Measurements from ENCODE around the gene SETD1A. TPM values are rescaled to one million over a fixed set of nuclear protein-coding genes. Genes with fewer than 3 reads are reported as not detected.
A peak's percentile ranks its signal among the peaks of the same experiment; 100 is the strongest.
"Not testable (repeated sequence)": the region's sequence is repeated elsewhere in the genome, so short reads cannot be mapped to it uniquely, and the experiment has no call there.

The SETD1A gene
- total RNA-seq, 1 donor from 2014 or later, result 2.4 TPM

DNA sequence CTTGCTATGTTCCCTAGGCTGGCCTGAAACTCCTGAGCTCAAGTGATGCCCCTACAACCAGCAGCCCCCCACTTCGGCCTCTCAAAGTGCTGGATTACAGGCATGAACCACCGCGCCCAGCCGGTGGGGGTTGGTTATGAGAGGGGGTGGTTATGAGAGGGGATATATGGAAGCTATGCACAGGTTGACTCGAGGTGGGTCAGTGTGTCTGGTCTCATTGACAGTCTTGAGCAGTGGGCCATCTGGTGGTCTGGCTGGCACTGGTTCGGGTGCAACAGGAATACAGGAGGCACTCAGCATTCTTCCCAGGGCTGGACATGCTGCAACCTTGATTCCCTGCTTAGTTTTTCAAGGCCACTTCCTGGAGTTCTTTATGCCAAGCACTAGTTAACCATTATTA is 58.5 kb downstream of the SETD1A start:
- DNase-seq (ENCODE audit: low read depth, low spot score), result no peak

- DNase-seq (ENCODE audit: low read depth, low spot score), result not testable (repeated sequence)
Measured at GRCh38 chr16:31017756-31018155, 60.2 kb downstream of the SETD1A start.

- no peak for DNase-seq (ENCODE audit: low read depth, low spot score)
Measured at GRCh38 chr16:31020536-31020935, 63.0 kb downstream of the SETD1A start.

GRCh38 chr16:31022544-31023251 is 65.1 kb downstream of the SETD1A start:
- DNase-seq (ENCODE audit: low read depth, low spot score), result no peak

GRCh38 chr16:31023252-31023602 is 65.7 kb downstream of the SETD1A start:
- DNase-seq (ENCODE audit: low read depth, low spot score), result no peak

DNA sequence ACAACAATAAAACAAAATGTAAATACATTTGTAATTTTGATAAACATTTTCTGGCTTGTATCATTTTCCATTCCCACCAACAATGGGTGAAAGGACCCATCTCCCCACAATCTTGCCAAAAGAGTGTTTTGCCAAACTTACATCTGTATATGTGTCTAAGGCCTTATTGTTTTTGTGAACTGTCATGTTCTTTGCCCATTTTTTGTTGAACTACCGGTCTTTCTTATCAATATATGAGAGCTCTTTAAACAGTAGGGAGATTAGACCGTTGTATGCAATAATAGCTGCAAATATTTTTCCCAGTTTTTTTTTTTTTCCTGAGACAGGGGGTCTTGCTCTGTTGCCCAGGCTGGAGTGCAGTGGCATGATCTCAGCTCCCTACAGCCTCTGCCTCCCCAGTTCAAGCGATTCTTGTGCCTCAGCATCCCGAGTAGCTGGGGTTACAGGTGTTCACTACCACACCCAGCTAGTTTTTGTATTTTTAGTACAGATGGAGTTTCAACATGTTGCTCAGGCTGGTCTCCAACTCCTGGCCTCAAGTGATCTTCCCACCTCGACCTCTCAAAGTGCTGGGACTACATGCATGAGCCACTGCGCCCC is 66.2 kb downstream of the SETD1A start:
- no peak for DNase-seq (ENCODE audit: low read depth, low spot score)

GRCh38 chr16:31025339-31025738 is 67.8 kb downstream of the SETD1A start:
- no peak for DNase-seq (ENCODE audit: low read depth, low spot score)

GRCh38 chr16:31029272-31029671 is 71.7 kb downstream of the SETD1A start:
- no peak for DNase-seq (ENCODE audit: low read depth, low spot score)

DNA sequence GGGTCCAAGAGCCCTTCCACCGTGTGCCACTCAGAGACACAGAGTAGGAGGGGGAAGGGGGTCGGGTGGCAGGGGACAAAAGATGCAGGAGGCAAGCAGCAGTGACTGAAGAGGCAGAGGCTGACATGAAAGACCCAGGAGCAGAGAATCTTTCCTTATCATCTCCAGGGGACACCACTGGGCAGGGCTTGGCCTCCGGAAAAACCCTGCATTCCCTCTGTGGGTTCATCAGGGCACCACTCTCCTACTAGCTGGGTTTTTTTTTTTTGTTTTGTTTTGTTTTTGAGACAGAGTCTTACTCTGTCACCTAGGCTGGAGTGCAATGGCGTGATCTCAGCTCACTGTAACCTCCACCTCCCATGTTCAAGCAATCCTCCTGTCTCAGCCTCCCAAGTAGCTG is 73.7 kb downstream of the SETD1A start:
- DNase-seq (ENCODE audit: low read depth, low spot score), result no peak

DNA sequence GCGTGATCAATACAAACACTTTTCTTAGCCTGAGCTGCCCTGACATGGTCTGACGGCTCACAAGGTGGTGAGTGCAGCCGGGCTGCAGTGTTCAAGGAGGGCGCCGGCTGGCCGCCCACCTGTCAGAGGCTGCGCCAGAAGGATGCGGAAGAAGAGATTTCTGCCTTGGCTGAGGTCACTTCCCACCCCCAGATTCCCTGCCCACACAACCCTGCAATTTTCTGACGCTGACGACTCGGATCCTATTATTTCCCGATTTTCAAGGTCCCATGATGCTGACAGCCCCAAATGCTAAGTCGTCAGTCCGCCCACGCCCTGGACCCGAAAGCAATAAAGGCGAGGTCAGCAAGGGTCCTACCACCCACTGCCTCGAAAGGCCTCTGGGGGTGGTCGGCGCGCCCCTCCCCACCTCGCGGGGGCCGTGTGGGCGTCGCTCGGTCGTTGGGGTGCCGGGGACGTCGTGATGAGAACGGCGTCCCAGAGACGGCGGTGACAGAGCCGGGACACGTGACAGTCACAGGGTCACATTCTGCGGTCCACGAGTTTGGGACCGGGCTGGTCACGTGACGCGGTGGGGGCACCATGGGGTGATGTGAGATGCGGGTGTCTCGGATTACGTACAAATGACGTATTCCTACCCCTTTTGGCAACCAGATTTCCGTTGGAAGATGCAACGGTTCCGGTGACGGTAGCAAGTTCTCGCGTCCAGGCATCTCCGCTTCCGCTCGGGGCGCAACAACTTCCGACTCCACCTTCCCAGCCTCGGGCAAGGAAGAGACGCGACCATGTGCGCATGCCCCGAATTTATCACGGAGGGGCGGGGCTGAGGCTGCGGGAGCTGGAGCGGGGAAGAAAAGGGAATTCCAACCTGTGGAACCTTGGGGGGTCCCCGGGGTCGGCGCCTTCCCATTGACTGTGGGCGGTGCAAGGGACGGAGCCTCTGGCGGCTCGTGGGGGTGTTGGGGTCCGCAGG is 75.5 kb downstream of the SETD1A start, which contains the start of gene STX4:
Gene STX4, plus strand, starts transcription at position 823 of the 973 bp plus-strand sequence. CDS start 248 bp downstream, outside the sequence.
- peak; percentile 88 for DNase-seq (ENCODE audit: low read depth, low spot score)

DNA sequence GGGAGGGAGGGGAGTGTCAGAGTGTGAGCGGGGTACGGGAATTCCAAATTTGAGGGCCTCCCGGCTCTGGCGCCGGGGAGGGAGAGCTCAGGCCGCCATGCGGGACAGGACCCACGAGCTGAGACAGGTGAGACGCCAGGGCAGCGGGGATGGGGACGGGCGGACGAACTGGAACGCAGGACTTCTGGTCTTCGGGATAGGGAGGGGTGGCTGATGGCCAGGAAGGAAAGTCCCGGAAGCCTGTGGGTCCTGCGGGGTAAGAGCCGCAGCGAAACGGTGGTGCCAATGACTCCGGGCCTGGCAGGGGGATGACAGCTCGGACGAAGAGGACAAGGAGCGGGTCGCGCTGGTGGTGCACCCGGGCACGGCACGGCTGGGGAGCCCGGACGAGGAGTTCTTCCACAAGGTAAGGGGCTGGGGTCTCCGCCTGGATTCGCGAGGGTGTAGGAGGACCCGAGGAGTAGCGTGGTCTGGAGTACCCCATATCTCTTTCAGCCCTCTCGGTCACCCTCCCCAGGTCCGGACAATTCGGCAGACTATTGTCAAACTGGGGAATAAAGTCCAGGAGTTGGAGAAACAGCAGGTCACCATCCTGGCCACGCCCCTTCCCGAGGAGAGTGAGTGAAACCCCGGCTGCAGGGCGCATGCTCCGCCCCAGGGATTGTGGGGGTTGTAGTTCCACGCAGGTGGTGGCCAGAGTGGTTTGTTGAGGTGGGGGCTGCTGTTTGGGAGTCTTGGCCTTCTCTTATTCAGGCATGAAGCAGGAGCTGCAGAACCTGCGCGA is 76.3 kb downstream of the SETD1A start:
- DNase-seq (ENCODE audit: low read depth, low spot score), result peak; percentile 48

Other genes starting within 250 kb of the SETD1A start
- gene PHKG2, start 209.3 kb upstream of the SETD1A start, total RNA-seq, result 20.9 and 21.2 TPM in 2 replicates
- gene CFAP119, start 195.7 kb upstream of the SETD1A start, total RNA-seq, result 1.3 and 1.6 TPM in 2 replicates
- 63.8 and 99.4 TPM in 2 replicates for gene RNF40, start 195.4 kb upstream of the SETD1A start, total RNA-seq
- gene ZNF629, start 170.5 kb upstream of the SETD1A start, total RNA-seq, result 6.1 and 7.8 TPM in 2 replicates
- 28.8 and 30.7 TPM in 2 replicates for gene BCL7C, start 63.7 kb upstream of the SETD1A start, total RNA-seq
- gene CTF1, start 61.1 kb upstream of the SETD1A start, total RNA-seq, result 0.20 and 0.21 TPM in 2 replicates
- gene FBXL19, start 34.2 kb upstream of the SETD1A start, total RNA-seq, result 27.0 and 29.7 TPM in 2 replicates
- 12.4 and 19.5 TPM in 2 replicates for gene ORAI3, start 8.7 kb upstream of the SETD1A start, total RNA-seq
- 11.3 and 14.9 TPM in 2 replicates for gene HSD3B7, start 27.5 kb downstream of the SETD1A start, total RNA-seq
- 0.33 and 0.39 TPM in 2 replicates for gene STX1B, start 52.9 kb downstream of the SETD1A start, total RNA-seq
- gene STX4, start 75.8 kb downstream of the SETD1A start, total RNA-seq, result 32.0 and 32.5 TPM in 2 replicates
- 6.8 and 9.2 TPM in 2 replicates for gene ZNF668, start 116.5 kb downstream of the SETD1A start, total RNA-seq
- 13.8 and 14.1 TPM in 2 replicates for gene ZNF646, start 116.7 kb downstream of the SETD1A start, total RNA-seq
- gene PRSS53, start 131.2 kb downstream of the SETD1A start, total RNA-seq, result 0.92 TPM in 2 replicates
- gene VKORC1, start 137.0 kb downstream of the SETD1A start, total RNA-seq, result 53.6 and 78.7 TPM in 2 replicates
- gene BCKDK, start 150.6 kb downstream of the SETD1A start, total RNA-seq, result 19.8 and 20.2 TPM in 2 replicates
- gene KAT8, start 159.9 kb downstream of the SETD1A start, total RNA-seq, result 39.5 and 40.4 TPM in 2 replicates
- gene PRSS8, start 178.0 kb downstream of the SETD1A start, total RNA-seq, result not detected in 2 replicates
- 0.40 and 0.49 TPM in 2 replicates for gene PRSS36, start 192.3 kb downstream of the SETD1A start, total RNA-seq
- gene FUS, start 222.4 kb downstream of the SETD1A start, total RNA-seq, result 42.0 and 61.1 TPM in 2 replicates
- 68.2 and 81.8 TPM in 2 replicates for gene PYCARD, start 245.0 kb downstream of the SETD1A start, total RNA-seq

Data from pulmonary artery endothelial cell (primary cell).